ENCODE measurements around the gene ANKRD11.

- TF ChIP-seq, protein P1, sequence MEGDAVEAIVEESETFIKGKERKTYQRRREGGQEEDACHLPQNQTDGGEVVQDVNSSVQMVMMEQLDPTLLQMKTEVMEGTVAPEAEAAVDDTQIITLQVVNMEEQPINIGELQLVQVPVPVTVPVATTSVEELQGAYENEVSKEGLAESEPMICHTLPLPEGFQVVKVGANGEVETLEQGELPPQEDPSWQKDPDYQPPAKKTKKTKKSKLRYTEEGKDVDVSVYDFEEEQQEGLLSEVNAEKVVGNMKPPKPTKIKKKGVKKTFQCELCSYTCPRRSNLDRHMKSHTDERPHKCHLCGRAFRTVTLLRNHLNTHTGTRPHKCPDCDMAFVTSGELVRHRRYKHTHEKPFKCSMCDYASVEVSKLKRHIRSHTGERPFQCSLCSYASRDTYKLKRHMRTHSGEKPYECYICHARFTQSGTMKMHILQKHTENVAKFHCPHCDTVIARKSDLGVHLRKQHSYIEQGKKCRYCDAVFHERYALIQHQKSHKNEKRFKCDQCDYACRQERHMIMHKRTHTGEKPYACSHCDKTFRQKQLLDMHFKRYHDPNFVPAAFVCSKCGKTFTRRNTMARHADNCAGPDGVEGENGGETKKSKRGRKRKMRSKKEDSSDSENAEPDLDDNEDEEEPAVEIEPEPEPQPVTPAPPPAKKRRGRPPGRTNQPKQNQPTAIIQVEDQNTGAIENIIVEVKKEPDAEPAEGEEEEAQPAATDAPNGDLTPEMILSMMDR (IDR thresholded peaks at IDR 0.05): no peak
- TF ChIP-seq POLR2A (IDR thresholded peaks at IDR 0.05) (no peak), POLR2AphosphoS5 (IDR thresholded peaks at IDR 0.05) (no peak)
Measured at GRCh38 chr16:89233678-89234490, 256.5 kb downstream of the ANKRD11 start.
